Activated CD4-positive, alpha-beta T cell treated with anti-CD3 and anti-CD28 coated beads, Interleukin-2, amount 10 ng/mL, durations not matched to agents 7 days and 5 days (primary cell): Measurements from ENCODE around the gene SETD2. TPM values are rescaled to one million over a fixed set of nuclear protein-coding genes. Genes with fewer than 3 reads are reported as not detected.
"Not testable (repeated sequence)": the region's sequence is repeated elsewhere in the genome, so short reads cannot be mapped to it uniquely, and the experiment has no call there.

Source experiments
- CTCF ChIA-PET: fragments of 350-600 bp; sonication (Branson Sonifier 250); formaldehyde crosslinking; loops from one replicate; lab custom pipeline; 2021; ENCODE audit warnings: antibody characterized with exemption; lab: Charles Lee
- POLR2A ChIA-PET: fragments of 350-600 bp; sonication (Branson Sonifier 250); formaldehyde crosslinking; loops from one replicate; lab custom pipeline; 2021; ENCODE audit warnings: antibody characterized with exemption; lab: Charles Lee
- DNase-seq: peaks from one replicate; pipeline ENCODE4 v3.0.0-alpha.2; 2020
- H3K27ac Mint-ChIP-seq: one replicate; pipeline ENCODE4 v1.8.0; 2021; ENCODE audit warnings: mild to moderate bottlenecking, moderate library complexity, mixed read lengths
- H3K27me3 Mint-ChIP-seq: one replicate; pipeline ENCODE4 v1.8.0; 2021; ENCODE audit warnings: mixed read lengths
- H3K36me3 Mint-ChIP-seq: one replicate; pipeline ENCODE4 v1.8.0; 2021; ENCODE audit warnings: low read depth, mixed read lengths
- H3K4me1 Mint-ChIP-seq: one replicate; pipeline ENCODE4 v1.8.0; 2021; ENCODE audit warnings: mixed read lengths
- H3K4me3 Mint-ChIP-seq: one replicate; pipeline ENCODE4 v1.8.0; 2021; ENCODE audit warnings: mild to moderate bottlenecking, moderate library complexity, mixed read lengths
- H3K9me3 Mint-ChIP-seq: one replicate; pipeline ENCODE4 v1.8.0; 2021; ENCODE audit warnings: mixed read lengths
- total RNA-seq, 2 experiments: library from RNA; stranded (reverse); gene quantifications; one replicate each; pipeline ENCODE4 v1.2.3, GENCODE V29; 2021

Gene SETD2
- total RNA-seq, 2 experiments from 2014 or later, result 44.4 to 48.3 TPM

- H3K27ac Mint-ChIP-seq, result no peak overlapping the region
- no peaks in the 10 kb centered on the region for H3K27me3 Mint-ChIP-seq
- peaks cover 57% of the 10 kb centered on the region for H3K36me3 Mint-ChIP-seq
- ChIA-PET CTCF (no interaction called here), POLR2A (no interaction called here)
- no peaks in the 10 kb centered on the region for H3K9me3 Mint-ChIP-seq
- no peak overlapping the region for H3K4me3 Mint-ChIP-seq
- DNase-seq, result no peak
- peaks cover 29% of the 10 kb centered on the region for H3K4me1 Mint-ChIP-seq
Observed at GRCh38 chr3:47082519-47082918, 81.4 kb downstream of the SETD2 start.

- POLR2A ChIA-PET, result no interaction called here
- no peak overlapping the region for H3K4me3 Mint-ChIP-seq
Observed at GRCh38 chr3:47079432-47079831, 84.5 kb downstream of the SETD2 start.

GRCh38 chr3:47073685-47074084 lies 90.2 kb downstream of the SETD2 start:
- CTCF ChIA-PET, result interaction anchor here (0.7 kb wide), 1 partner anchor 271 kb away, joined by 3 read pairs; no protein-coding TSS in a partner anchor
- peaks cover 8% of the 10 kb centered on the region for H3K4me1 Mint-ChIP-seq
- no peak overlapping the region for H3K27ac Mint-ChIP-seq
- no peaks in the 10 kb centered on the region for H3K9me3 Mint-ChIP-seq
- no peaks in the 10 kb centered on the region for H3K27me3 Mint-ChIP-seq
- POLR2A ChIA-PET, result no interaction called here
- DNase-seq, result no peak
- H3K36me3 Mint-ChIP-seq, result peaks cover 34% of the 10 kb centered on the region
- H3K4me3 Mint-ChIP-seq, result no peak overlapping the region

More at GRCh38 chr3:47079432-47079831, 84.5 kb downstream of the SETD2 start:
- Mint-ChIP-seq H3K27ac (no peak overlapping the region), H3K27me3 (no peaks in the 10 kb centered on the region), H3K4me1 (peaks cover 30% of the 10 kb centered on the region), H3K36me3 (peaks cover 61% of the 10 kb centered on the region), H3K9me3 (no peaks in the 10 kb centered on the region)
- CTCF ChIA-PET, result no interaction called here
- no peak for DNase-seq

- Mint-ChIP-seq H3K4me3 (no peak overlapping the region), H3K9me3 (no peaks in the 10 kb centered on the region), H3K36me3 (peaks cover 22% of the 10 kb centered on the region), H3K27me3 (no peaks in the 10 kb centered on the region), H3K4me1 (peaks cover 9% of the 10 kb centered on the region), H3K27ac (no peak overlapping the region)
- POLR2A ChIA-PET, result no interaction called here
- no peak for DNase-seq
- CTCF ChIA-PET, result interaction anchor here (0.6 to 1.0 kb wide), 2 partner anchors 25 to 1075 kb away, joined by 3 read pairs; no protein-coding TSS in a partner anchor
Observed at GRCh38 chr3:47070770-47071169, 93.1 kb downstream of the SETD2 start.

- H3K27me3 Mint-ChIP-seq, CTCF ChIA-PET, H3K4me3 Mint-ChIP-seq, H3K27ac Mint-ChIP-seq, POLR2A ChIA-PET, H3K4me1 Mint-ChIP-seq, H3K9me3 Mint-ChIP-seq, DNase-seq: not testable (repeated sequence)
- H3K36me3 Mint-ChIP-seq, result peaks cover 28% of the 10 kb centered on the region
Observed at GRCh38 chr3:47066259-47066658, 97.7 kb downstream of the SETD2 start.

- H3K4me3 Mint-ChIP-seq, result no peak overlapping the region
- H3K4me1 Mint-ChIP-seq, result peaks cover 5% of the 10 kb centered on the region
- no peaks in the 10 kb centered on the region for H3K27me3 Mint-ChIP-seq
- peaks cover 29% of the 10 kb centered on the region for H3K36me3 Mint-ChIP-seq
- CTCF ChIA-PET, result interaction anchor here (0.6 kb wide), 1 partner anchor 237 kb away, joined by 3 read pairs; no protein-coding TSS in a partner anchor
- DNase-seq, result no peak
- POLR2A ChIA-PET, result no interaction called here
- H3K27ac Mint-ChIP-seq, result no peak overlapping the region
- H3K9me3 Mint-ChIP-seq, result no peaks in the 10 kb centered on the region
Observed at GRCh38 chr3:47065681-47066080, 98.2 kb downstream of the SETD2 start.

GRCh38 chr3:47065058-47065457 lies 98.9 kb downstream of the SETD2 start:
- no peak for DNase-seq
- H3K36me3 Mint-ChIP-seq, result peaks cover 29% of the 10 kb centered on the region
- H3K4me3 Mint-ChIP-seq, result no peak overlapping the region
- ChIA-PET CTCF (interaction anchor here (0.6 kb wide), 1 partner anchor 238 kb away, joined by 3 read pairs; no protein-coding TSS in a partner anchor), POLR2A (no interaction called here)
- peaks cover 5% of the 10 kb centered on the region for H3K4me1 Mint-ChIP-seq
- no peaks in the 10 kb centered on the region for H3K9me3 Mint-ChIP-seq
- no peak overlapping the region for H3K27ac Mint-ChIP-seq
- H3K27me3 Mint-ChIP-seq, result no peaks in the 10 kb centered on the region

- POLR2A ChIA-PET, result no interaction called here
- H3K36me3 Mint-ChIP-seq, result peaks cover 50% of the 10 kb centered on the region
- DNase-seq, result peak; percentile 58
- peak overlapping the region; percentile 67 for H3K27ac Mint-ChIP-seq
- CTCF ChIA-PET, result no interaction called here
- no peaks in the 10 kb centered on the region for H3K9me3 Mint-ChIP-seq
- no peaks in the 10 kb centered on the region for H3K27me3 Mint-ChIP-seq
- H3K4me1 Mint-ChIP-seq, result peaks cover 42% of the 10 kb centered on the region
- peak overlapping the region; percentile 20 for H3K4me3 Mint-ChIP-seq
Observed at GRCh38 chr3:47057212-47057671, 106.7 kb downstream of the SETD2 start.

GRCh38 chr3:47056705-47057104 lies 107.2 kb downstream of the SETD2 start:
- Mint-ChIP-seq H3K36me3 (peaks cover 46% of the 10 kb centered on the region), H3K27ac (peak overlapping the region; percentile 67), H3K27me3 (no peaks in the 10 kb centered on the region), H3K4me1 (peaks cover 42% of the 10 kb centered on the region), H3K9me3 (no peaks in the 10 kb centered on the region), H3K4me3 (no peak overlapping the region)
- POLR2A ChIA-PET, result no interaction called here
- no peak for DNase-seq
- CTCF ChIA-PET, result no interaction called here

- no peaks in the 10 kb centered on the region for H3K27me3 Mint-ChIP-seq
- ChIA-PET POLR2A (no interaction called here), CTCF (no interaction called here)
- peak overlapping the region; percentile 6 for H3K27ac Mint-ChIP-seq
- H3K9me3 Mint-ChIP-seq, result no peaks in the 10 kb centered on the region
- DNase-seq, result no peak
- peaks cover 35% of the 10 kb centered on the region for H3K36me3 Mint-ChIP-seq
- peaks cover 40% of the 10 kb centered on the region for H3K4me1 Mint-ChIP-seq
- H3K4me3 Mint-ChIP-seq, result no peak overlapping the region
Observed at GRCh38 chr3:47054412-47054811, 109.5 kb downstream of the SETD2 start.

- Mint-ChIP-seq H3K36me3 (peaks cover 14% of the 10 kb centered on the region), H3K9me3 (no peaks in the 10 kb centered on the region), H3K4me1 (peaks cover 6% of the 10 kb centered on the region), H3K27ac (no peak overlapping the region), H3K27me3 (no peaks in the 10 kb centered on the region), H3K4me3 (no peak overlapping the region)
- ChIA-PET POLR2A (no interaction called here), CTCF (no interaction called here)
- no peak for DNase-seq
Observed at GRCh38 chr3:47047673-47048072, 116.2 kb downstream of the SETD2 start.

- peaks cover 9% of the 10 kb centered on the region for H3K4me1 Mint-ChIP-seq
- DNase-seq, result no peak
- peaks cover 19% of the 10 kb centered on the region for H3K36me3 Mint-ChIP-seq
- no peak overlapping the region for H3K4me3 Mint-ChIP-seq
- no peaks in the 10 kb centered on the region for H3K9me3 Mint-ChIP-seq
- ChIA-PET POLR2A (no interaction called here), CTCF (interaction anchor here (0.9 to 1.0 kb wide), 2 partner anchors 13 to 176 kb away, joined by 3 read pairs; no protein-coding TSS in a partner anchor)
- H3K27me3 Mint-ChIP-seq, result no peaks in the 10 kb centered on the region
- no peak overlapping the region for H3K27ac Mint-ChIP-seq
Observed at GRCh38 chr3:47047069-47047468, 116.8 kb downstream of the SETD2 start.

- H3K36me3 Mint-ChIP-seq, result peaks cover 47% of the 10 kb centered on the region
- peaks cover 26% of the 10 kb centered on the region for H3K4me1 Mint-ChIP-seq
- no peak overlapping the region for H3K27ac Mint-ChIP-seq
- no peaks in the 10 kb centered on the region for H3K27me3 Mint-ChIP-seq
- H3K4me3 Mint-ChIP-seq, result no peak overlapping the region
- POLR2A ChIA-PET, result no interaction called here
- peaks cover 2% of the 10 kb centered on the region for H3K9me3 Mint-ChIP-seq
- CTCF ChIA-PET, result interaction anchor here (0.5 to 2.0 kb wide), 3 partner anchors 11 to 774 kb away, joined by 4 to 7 read pairs (median 6); no protein-coding TSS in a partner anchor
- DNase-seq, result no peak
Observed at GRCh38 chr3:47042231-47042791, 121.6 kb downstream of the SETD2 start.
